Liver (tissue), 9 donors: ENCODE results near the gene RIN1. TPM values are rescaled to one million over a fixed set of nuclear protein-coding genes. Genes with fewer than 3 reads are reported as not detected.

Source experiments
- DNase-seq: peaks from one replicate; pipeline ENCODE4 v3.0.0-alpha.2; 2017; ENCODE audit warnings: low spot score
- H3K27ac ChIP-seq, 2 donors: one replicate each; pipeline ENCODE4 v1.7.0; 2013; ENCODE audit warnings: inconsistent platforms in 2 of 2, low read length in 2 of 2, control low read depth in 1 of 2, low read depth in 1 of 2, mild to moderate bottlenecking in 1 of 2
- H3K27me3 ChIP-seq, 4 donors: one replicate each; pipeline versions ENCODE4 v1.6.1 to v1.7.0; 2013; ENCODE audit warnings: low read length in 3 of 4, inconsistent platforms in 1 of 4, mild to moderate bottlenecking in 1 of 4, moderate library complexity in 1 of 4; ENCODE audit not compliant: control insufficient read depth in 4 of 4, insufficient read depth in 4 of 4
- H3K36me3 ChIP-seq, 4 donors: one replicate each; pipeline versions ENCODE4 v1.6.1 to v1.7.0; 2013; ENCODE audit warnings: low read length in 3 of 4, mild to moderate bottlenecking in 3 of 4, low read depth in 1 of 4, moderate library complexity in 1 of 4; ENCODE audit not compliant: control insufficient read depth in 4 of 4, insufficient read depth in 3 of 4
- H3K4me1 ChIP-seq, 4 donors: one replicate each; pipeline versions ENCODE4 v1.6.1 to v1.7.0; 2013; ENCODE audit warnings: low read length in 3 of 4, mild to moderate bottlenecking in 3 of 4, moderate library complexity in 1 of 4; ENCODE audit not compliant: control insufficient read depth in 4 of 4, insufficient read depth in 4 of 4
- H3K4me3 ChIP-seq, 3 donors: one replicate each; pipeline versions ENCODE4 v1.6.1 to v1.7.0; 2013; ENCODE audit warnings: low read length in 3 of 3, control low read depth in 1 of 3, low read depth in 1 of 3, mild to moderate bottlenecking in 1 of 3
- H3K9ac ChIP-seq, 2 donors: one replicate each; pipeline ENCODE4 v1.7.0; 2013; ENCODE audit warnings: low read length in 2 of 2, mild to moderate bottlenecking in 2 of 2, moderate library complexity in 2 of 2, control low read depth in 1 of 2, low read depth in 1 of 2
- H3K9me3 ChIP-seq, 4 donors: one replicate each; pipeline versions ENCODE4 v1.6.1 to v1.7.0; 2013; ENCODE audit warnings: low read length in 3 of 4; ENCODE audit not compliant: control insufficient read depth in 4 of 4
- FOXA1 ChIP-seq: IDR thresholded peaks from 2 replicates; pipeline ENCODE4 v1.6.1; 2016; ENCODE audit warnings: antibody characterized with exemption
- FOXA2 ChIP-seq: IDR thresholded peaks from 2 replicates; pipeline ENCODE4 v1.6.1; 2016; ENCODE audit warnings: antibody characterized with exemption
- GABPA ChIP-seq, 2 donors: IDR thresholded peaks in 1 of 2; conservative IDR thresholded peaks in 1 of 2; 2 replicates each; pipeline ENCODE4 v1.6.1; 2016; ENCODE audit warnings: antibody characterized with exemption in 2 of 2, mild to moderate bottlenecking in 1 of 2, moderate library complexity in 1 of 2
- HNF4G ChIP-seq: IDR thresholded peaks from 2 replicates; pipeline ENCODE4 v1.6.1; 2016; ENCODE audit warnings: antibody characterized with exemption
- JUND ChIP-seq, 2 donors: IDR thresholded peaks; 2 replicates each; pipeline ENCODE4 v1.6.1; 2016; ENCODE audit warnings: antibody characterized with exemption in 2 of 2
- NR2F2 ChIP-seq: IDR thresholded peaks from 2 replicates; pipeline ENCODE4 v1.6.1; 2016; ENCODE audit warnings: antibody characterized with exemption
- RAD21 ChIP-seq, 2 donors: IDR thresholded peaks; 2 replicates each; pipeline ENCODE4 v1.6.1; 2016; ENCODE audit warnings: antibody characterized with exemption in 2 of 2, mild to moderate bottlenecking in 2 of 2
- RXRA ChIP-seq, 2 donors: IDR thresholded peaks; 2 replicates each; pipeline ENCODE4 v1.6.1; 2017 to 2018; ENCODE audit warnings: antibody characterized with exemption in 2 of 2, mild to moderate bottlenecking in 1 of 2
- SP1 ChIP-seq: IDR thresholded peaks from 2 replicates; pipeline ENCODE4 v1.6.1; 2018; ENCODE audit warnings: antibody characterized with exemption, mild to moderate bottlenecking
- TAF1 ChIP-seq: conservative IDR thresholded peaks from 2 replicates; pipeline ENCODE4 v1.6.1; 2016; ENCODE audit warnings: antibody characterized with exemption, mild to moderate bottlenecking
- YY1 ChIP-seq: IDR thresholded peaks from 2 replicates; pipeline ENCODE4 v1.6.1; 2016; ENCODE audit warnings: antibody characterized with exemption, mild to moderate bottlenecking
- WGBS: extraction: QIAGEN DNeasy Blood & Tissue Kit; methylation state at CpG from one replicate; pipeline ENCODE4 v1.1.7; 2013; 5-methylcytosine and 5-hydroxymethylcytosine counted together
- polyA plus RNA-seq, 2 donors: library from polyadenylated mRNA; stranded (reverse) in 1 of 2; unstranded in 1 of 2; fragments of 200-250 nt in 1 of 2; fragments of >200 nt in 1 of 2; fragmentation: Nextera tagmentation in 1 of 2; extraction: Ambion mirVana in 1 of 2; gene quantifications; one replicate each; pipeline versions ENCODE4 v1.2.1 to v1.2.3, GENCODE V29; 2013 to 2015
- total RNA-seq, 2 donors: library from RNA; depleted of rRNA; stranded (reverse); fragments of >200 nt; gene quantifications; one replicate each; pipeline ENCODE4 v1.2.3, GENCODE V29; 2014
- TF ChIP-seq, protein P1 (sequence below): IDR thresholded peaks from 2 replicates; pipeline ENCODE4 v1.6.1; 2016; ENCODE audit warnings: antibody characterized with exemption
- TF ChIP-seq, protein P2 (sequence below): IDR thresholded peaks from 2 replicates; pipeline ENCODE4 v1.6.1; 2016; ENCODE audit warnings: antibody characterized with exemption
- TF ChIP-seq, protein P3 (sequence below): fragments of 150-350 bp; IDR thresholded peaks from 2 replicates; pipeline ENCODE4 v1.5.1; 2017; ENCODE audit warnings: improper control_type of control experiment, low read depth, low read length; ENCODE audit not compliant: missing input control
- donor health status: healthy.
- donor health status: healthy.
- donor health status: healthy.
- donor health status: healthy.
- donor health status: healthy.

Gene RIN1
- total and polyA plus RNA-seq, 4 donors, result 0.11 to 1.1 (median 0.53) TPM

DNA sequence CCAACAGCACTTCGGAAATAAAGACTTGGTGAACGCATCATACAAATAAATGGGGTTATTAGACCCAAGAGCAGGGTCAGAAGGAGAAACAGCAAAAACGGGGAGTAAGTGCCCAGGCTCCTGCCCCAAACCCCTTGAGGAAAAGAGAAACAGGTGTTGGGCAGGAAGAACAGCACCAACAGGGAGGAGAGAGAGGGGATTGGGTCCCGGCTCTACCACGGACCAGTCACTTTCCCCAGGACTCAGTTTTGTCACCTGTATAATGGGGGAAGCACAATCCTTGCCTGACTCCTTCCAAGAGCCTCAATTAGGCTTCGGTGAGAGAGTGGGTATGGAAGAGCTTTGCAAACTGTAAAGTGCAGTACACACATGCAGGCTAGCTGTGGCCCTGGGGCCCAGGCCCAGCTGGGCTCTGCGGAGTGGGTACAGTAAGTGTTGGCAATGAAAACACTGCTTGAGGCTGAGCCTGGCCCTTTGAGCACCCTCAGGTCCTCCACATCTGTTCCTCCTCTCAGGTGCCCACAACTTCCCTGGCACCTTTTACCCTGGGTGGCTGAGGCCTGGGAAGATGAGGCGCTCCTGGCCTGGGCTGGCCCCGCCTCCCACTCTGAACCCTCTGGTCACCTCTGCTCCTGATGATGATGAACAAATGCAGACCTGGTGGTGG is 26.4 kb upstream of the RIN1 start:
- Histone ChIP-seq H3K27ac (no peak overlapping the region), H3K9ac (no peak overlapping the region), H3K4me1 (no peaks in the 10 kb centered on the region), H3K27me3 (no peaks in the 10 kb centered on the region), H3K36me3 (peaks cover 0 to 10% (median 4%) of the 10 kb centered on the region in 4 donors), H3K9me3 (no peaks in the 10 kb centered on the region), H3K4me3 (no peak overlapping the region)
- no peak for DNase-seq
- TF ChIP-seq, protein P1, sequence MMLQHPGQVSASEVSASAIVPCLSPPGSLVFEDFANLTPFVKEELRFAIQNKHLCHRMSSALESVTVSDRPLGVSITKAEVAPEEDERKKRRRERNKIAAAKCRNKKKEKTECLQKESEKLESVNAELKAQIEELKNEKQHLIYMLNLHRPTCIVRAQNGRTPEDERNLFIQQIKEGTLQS, result no peak
- TF ChIP-seq, protein P2, sequence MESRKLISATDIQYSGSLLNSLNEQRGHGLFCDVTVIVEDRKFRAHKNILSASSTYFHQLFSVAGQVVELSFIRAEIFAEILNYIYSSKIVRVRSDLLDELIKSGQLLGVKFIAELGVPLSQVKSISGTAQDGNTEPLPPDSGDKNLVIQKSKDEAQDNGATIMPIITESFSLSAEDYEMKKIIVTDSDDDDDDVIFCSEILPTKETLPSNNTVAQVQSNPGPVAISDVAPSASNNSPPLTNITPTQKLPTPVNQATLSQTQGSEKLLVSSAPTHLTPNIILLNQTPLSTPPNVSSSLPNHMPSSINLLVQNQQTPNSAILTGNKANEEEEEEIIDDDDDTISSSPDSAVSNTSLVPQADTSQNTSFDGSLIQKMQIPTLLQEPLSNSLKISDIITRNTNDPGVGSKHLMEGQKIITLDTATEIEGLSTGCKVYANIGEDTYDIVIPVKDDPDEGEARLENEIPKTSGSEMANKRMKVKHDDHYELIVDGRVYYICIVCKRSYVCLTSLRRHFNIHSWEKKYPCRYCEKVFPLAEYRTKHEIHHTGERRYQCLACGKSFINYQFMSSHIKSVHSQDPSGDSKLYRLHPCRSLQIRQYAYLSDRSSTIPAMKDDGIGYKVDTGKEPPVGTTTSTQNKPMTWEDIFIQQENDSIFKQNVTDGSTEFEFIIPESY, result no peak
- TF ChIP-seq FOXA2, result no peak
- no peak for TF ChIP-seq GABPA (IDR thresholded peaks at IDR 0.05 in 1 of 2, conservative IDR thresholded peaks at IDR 0.05 in 1 of 2)
- WGBS, result 85% methylated on average over 9 of the region's 9 CpGs

DNA sequence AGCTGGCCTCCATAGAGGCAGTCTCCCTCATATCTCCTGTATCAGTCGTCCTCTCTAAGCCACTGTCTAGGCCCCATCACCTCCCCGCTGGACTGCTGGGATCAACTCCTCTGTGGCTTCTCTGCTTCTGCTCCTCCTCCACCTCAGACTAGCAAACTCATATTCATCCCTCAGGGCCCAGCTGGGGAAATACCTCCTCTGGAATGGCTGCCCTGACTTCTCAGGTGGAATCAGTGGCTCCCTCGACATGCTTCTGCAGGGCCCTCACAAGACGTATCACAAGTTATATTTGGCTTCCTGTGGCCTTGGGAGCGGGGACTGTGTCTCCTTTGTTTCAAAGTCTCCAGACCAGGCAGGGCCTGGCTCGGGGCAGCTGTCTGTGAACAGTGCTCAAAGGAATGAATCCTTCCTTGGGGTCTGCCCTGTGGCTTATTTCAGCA is 25.3 kb upstream of the RIN1 start:
- Histone ChIP-seq H3K9ac (no peak overlapping the region), H3K36me3 (peaks cover 0 to 10% (median 4%) of the 10 kb centered on the region in 4 donors), H3K27ac (no peak overlapping the region), H3K4me1 (no peaks in the 10 kb centered on the region), H3K9me3 (no peaks in the 10 kb centered on the region), H3K27me3 (no peaks in the 10 kb centered on the region), H3K4me3 (no peak overlapping the region)
- 88% methylated on average over 6 of the region's 6 CpGs for WGBS
- DNase-seq, result no peak
- TF ChIP-seq GABPA (IDR thresholded peaks at IDR 0.05 in 1 of 2, conservative IDR thresholded peaks at IDR 0.05 in 1 of 2) (no peak), NR2F2 (no peak), YY1 (no peak), SP1 (no peak), RAD21 (IDR thresholded peaks at IDR 0.05) (no peak), HNF4G (no peak), FOXA1 (no peak), TAF1 (no peak), RXRA (IDR thresholded peaks at IDR 0.05) (no peak), JUND (IDR thresholded peaks at IDR 0.05) (no peak)
- TF ChIP-seq, protein P2, result no peak

DNA sequence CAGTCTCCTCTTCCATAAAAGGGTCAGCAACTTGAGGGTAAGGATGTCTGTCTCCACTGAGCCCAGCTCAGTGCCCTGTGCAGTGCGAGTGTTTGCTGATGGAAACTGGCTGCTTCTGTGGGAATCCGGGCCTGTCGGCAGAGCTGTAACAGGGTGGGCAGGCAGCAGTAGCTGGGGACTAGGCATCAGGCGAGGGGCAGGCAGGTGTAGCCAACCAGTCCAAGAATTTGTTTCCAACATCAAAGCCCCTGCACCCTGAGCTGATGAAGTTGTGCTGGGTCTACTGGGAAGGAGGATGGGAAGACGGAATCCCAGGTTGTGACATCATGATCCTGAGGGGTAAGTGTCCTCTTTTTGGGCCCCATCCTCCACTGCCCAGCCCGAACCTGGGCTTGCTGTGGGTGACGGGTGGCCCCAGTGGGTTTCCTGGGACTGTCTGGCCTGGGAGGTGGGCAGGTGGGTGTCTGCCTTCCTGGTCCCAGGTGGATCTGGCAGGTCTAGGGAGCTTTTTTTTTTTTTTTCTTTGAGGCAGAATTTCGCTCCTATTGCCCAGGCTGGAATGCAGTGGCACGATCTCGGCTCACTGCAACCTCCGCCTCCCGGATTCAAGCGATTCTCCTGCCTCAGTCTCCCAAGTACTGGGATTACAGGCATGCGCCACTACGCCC is 24.3 kb upstream of the RIN1 start:
- Histone ChIP-seq H3K36me3 (peaks cover 0 to 10% (median 4%) of the 10 kb centered on the region in 4 donors), H3K27me3 (no peaks in the 10 kb centered on the region), H3K9me3 (no peaks in the 10 kb centered on the region), H3K4me3 (no peak overlapping the region), H3K27ac (no peak overlapping the region), H3K9ac (no peak overlapping the region), H3K4me1 (no peaks in the 10 kb centered on the region)
- no peak for DNase-seq
- 96% methylated on average over 15 of the region's 15 CpGs for WGBS
- TF ChIP-seq RAD21 (IDR thresholded peaks at IDR 0.05), result no peak
- no peak for TF ChIP-seq NR2F2
- TF ChIP-seq TAF1, result no peak
- TF ChIP-seq, protein P2, result no peak
- TF ChIP-seq FOXA1, result no peak
- no peak for TF ChIP-seq RXRA (IDR thresholded peaks at IDR 0.05)
- TF ChIP-seq, protein P1, result no peak
- TF ChIP-seq SP1, result no peak
- TF ChIP-seq, protein P3, sequence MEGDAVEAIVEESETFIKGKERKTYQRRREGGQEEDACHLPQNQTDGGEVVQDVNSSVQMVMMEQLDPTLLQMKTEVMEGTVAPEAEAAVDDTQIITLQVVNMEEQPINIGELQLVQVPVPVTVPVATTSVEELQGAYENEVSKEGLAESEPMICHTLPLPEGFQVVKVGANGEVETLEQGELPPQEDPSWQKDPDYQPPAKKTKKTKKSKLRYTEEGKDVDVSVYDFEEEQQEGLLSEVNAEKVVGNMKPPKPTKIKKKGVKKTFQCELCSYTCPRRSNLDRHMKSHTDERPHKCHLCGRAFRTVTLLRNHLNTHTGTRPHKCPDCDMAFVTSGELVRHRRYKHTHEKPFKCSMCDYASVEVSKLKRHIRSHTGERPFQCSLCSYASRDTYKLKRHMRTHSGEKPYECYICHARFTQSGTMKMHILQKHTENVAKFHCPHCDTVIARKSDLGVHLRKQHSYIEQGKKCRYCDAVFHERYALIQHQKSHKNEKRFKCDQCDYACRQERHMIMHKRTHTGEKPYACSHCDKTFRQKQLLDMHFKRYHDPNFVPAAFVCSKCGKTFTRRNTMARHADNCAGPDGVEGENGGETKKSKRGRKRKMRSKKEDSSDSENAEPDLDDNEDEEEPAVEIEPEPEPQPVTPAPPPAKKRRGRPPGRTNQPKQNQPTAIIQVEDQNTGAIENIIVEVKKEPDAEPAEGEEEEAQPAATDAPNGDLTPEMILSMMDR, result no peak
- no peak for TF ChIP-seq FOXA2
